ENCODE results near the gene TPK1. TPM values are rescaled to one million over a fixed set of nuclear protein-coding genes. Genes with fewer than 3 reads are reported as not detected.
"Not testable (repeated sequence)": the region's sequence is repeated elsewhere in the genome, so short reads cannot be mapped to it uniquely, and the experiment has no call there.

The TPK1 gene
- polyA plus RNA-seq, 2 donors: 0.63 to 1.8 TPM

DNA sequence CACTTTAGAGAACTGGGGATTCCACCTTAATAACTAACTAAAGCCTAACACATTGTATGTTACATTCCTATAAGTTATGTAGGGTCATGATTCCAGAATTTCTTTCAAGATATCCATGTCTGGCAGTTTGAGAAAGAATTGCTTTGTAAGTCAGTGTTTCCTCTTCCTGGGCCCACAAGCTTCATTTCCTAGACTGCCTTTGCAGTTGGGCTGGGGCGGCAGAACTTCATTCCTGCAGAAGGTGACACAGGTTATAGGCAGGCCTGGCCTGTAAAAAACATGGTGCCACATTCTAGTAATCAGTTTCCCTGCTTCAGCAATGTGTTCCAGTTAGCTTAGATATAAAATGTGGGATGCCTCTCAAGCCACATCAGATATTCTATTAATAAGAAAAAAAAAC, 248.2 kb downstream of the TPK1 start:
- Histone ChIP-seq H3K4me1 (ENCODE audit: control insufficient read depth in 2 of 2, insufficient read depth in 2 of 2, low read length in 1 of 2) (no peaks in the 10 kb centered on the region), H3K27me3 (ENCODE audit: control insufficient read depth in 1 of 2, insufficient read depth in 2 of 2, low read length in 2 of 2) (no peaks in the 10 kb centered on the region), H3K9me3 (ENCODE audit: control insufficient read depth in 2 of 2, insufficient read depth in 1 of 2, low read depth in 1 of 2, low read length in 1 of 2) (no peaks in the 10 kb centered on the region), H3K4me3 (ENCODE audit: low read depth in 1 of 2, low read length in 2 of 2) (no peak overlapping the region), H3K27ac (ENCODE audit: low read depth in 2 of 2, low read length in 1 of 2) (no peak overlapping the region), H3K36me3 (ENCODE audit: control insufficient read depth in 2 of 2, insufficient read depth in 2 of 2, low read length in 1 of 2) (no peaks in the 10 kb centered on the region)
- 86 to 89% methylated on average over 1 of the region's 1 CpG for WGBS, 2 donors

DNA sequence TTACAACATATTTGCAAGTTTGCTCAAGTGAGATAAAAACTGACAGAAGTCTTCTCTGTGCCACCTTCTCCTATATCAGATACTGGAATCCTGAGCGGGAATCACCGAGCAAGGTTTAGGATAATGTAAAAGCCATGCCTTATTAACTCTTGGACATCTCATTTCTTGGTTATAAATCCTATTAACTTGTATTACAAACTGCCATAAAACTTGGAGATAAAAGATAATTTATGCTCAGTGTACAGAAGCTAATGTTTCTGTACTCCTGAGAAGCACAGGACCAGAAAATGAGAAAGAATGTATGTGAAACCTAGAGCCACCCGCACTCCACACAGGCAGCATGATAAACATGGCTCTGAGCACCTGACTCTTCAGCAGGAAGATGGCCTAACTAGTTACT, 251.1 kb downstream of the TPK1 start:
- 81 to 93% methylated on average over 3 of the region's 3 CpGs for WGBS, 2 donors

DNA sequence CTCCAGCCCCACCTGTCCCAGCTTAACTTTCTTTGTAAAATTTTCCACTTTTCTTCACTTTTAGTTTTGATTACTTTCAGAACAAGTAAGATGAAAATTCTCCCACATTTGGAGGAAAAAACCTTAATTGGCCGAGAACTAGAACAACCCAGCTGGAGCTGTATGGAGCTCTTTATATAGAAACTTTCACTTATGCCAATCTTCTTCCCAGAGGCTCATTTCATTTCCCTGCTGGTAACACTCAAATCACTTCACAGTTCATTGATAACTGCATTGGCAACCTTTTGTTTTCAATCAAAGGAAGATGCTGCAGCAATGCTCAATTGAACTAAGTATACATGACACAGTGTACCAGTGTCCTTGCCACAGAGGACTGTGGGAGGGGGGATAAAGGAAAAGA, 256.2 kb downstream of the TPK1 start:
- Histone ChIP-seq H3K4me3 (ENCODE audit: low read depth in 1 of 2, low read length in 2 of 2) (no peak overlapping the region), H3K9me3 (ENCODE audit: control insufficient read depth in 2 of 2, insufficient read depth in 1 of 2, low read depth in 1 of 2, low read length in 1 of 2) (no peaks in the 10 kb centered on the region), H3K36me3 (ENCODE audit: control insufficient read depth in 2 of 2, insufficient read depth in 2 of 2, low read length in 1 of 2) (no peaks in the 10 kb centered on the region), H3K27me3 (ENCODE audit: control insufficient read depth in 1 of 2, insufficient read depth in 2 of 2, low read length in 2 of 2) (no peaks in the 10 kb centered on the region), H3K4me1 (ENCODE audit: control insufficient read depth in 2 of 2, insufficient read depth in 2 of 2, low read length in 1 of 2) (no peaks in the 10 kb centered on the region), H3K27ac (ENCODE audit: low read depth in 2 of 2, low read length in 1 of 2) (no peak overlapping the region)
- WGBS, 2 donors: 73 to 89% methylated on average over 1 of the region's 1 CpG

More for the DNA sequence above, 251.1 kb downstream of the TPK1 start:
- no peak overlapping the region for H3K27ac ChIP-seq (ENCODE audit: low read depth in 2 of 2, low read length in 1 of 2)
- no peaks in the 10 kb centered on the region for H3K4me1 ChIP-seq (ENCODE audit: control insufficient read depth in 2 of 2, insufficient read depth in 2 of 2, low read length in 1 of 2)
- no peaks in the 10 kb centered on the region for H3K36me3 ChIP-seq (ENCODE audit: control insufficient read depth in 2 of 2, insufficient read depth in 2 of 2, low read length in 1 of 2)
- no peaks in the 10 kb centered on the region for H3K9me3 ChIP-seq (ENCODE audit: control insufficient read depth in 2 of 2, insufficient read depth in 1 of 2, low read depth in 1 of 2, low read length in 1 of 2)
- H3K4me3 ChIP-seq (ENCODE audit: low read depth in 1 of 2, low read length in 2 of 2): no peak overlapping the region
- H3K27me3 ChIP-seq (ENCODE audit: control insufficient read depth in 1 of 2, insufficient read depth in 2 of 2, low read length in 2 of 2): no peaks in the 10 kb centered on the region

DNA sequence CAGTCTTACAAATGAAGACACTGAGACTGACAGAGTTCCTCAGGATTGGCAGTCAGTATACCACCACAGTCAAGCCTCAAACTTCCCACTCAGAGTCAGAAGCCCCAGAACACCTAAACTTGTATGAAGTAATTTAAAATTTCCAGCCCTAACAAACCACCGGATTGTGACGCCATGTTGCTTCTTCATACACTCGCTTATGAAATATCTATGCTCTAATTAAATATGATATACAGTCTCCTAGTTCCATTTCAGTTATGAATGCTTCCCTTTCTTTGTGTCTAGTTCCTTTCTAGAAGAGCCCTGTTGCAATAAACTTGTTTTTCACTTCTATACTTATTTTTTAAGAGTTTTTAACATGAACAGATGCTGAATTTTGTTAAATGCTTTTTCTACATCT, 260.4 kb downstream of the TPK1 start:
- H3K4me3 ChIP-seq (ENCODE audit: low read depth in 1 of 2, low read length in 2 of 2): no peak overlapping the region
- no peaks in the 10 kb centered on the region for H3K27me3 ChIP-seq (ENCODE audit: control insufficient read depth in 1 of 2, insufficient read depth in 2 of 2, low read length in 2 of 2)
- H3K36me3 ChIP-seq (ENCODE audit: control insufficient read depth in 2 of 2, insufficient read depth in 2 of 2, low read length in 1 of 2): no peaks in the 10 kb centered on the region
- H3K4me1 ChIP-seq (ENCODE audit: control insufficient read depth in 2 of 2, insufficient read depth in 2 of 2, low read length in 1 of 2): no peaks in the 10 kb centered on the region
- H3K27ac ChIP-seq (ENCODE audit: low read depth in 2 of 2, low read length in 1 of 2): no peak overlapping the region
- H3K9me3 ChIP-seq (ENCODE audit: control insufficient read depth in 2 of 2, insufficient read depth in 1 of 2, low read depth in 1 of 2, low read length in 1 of 2): no peaks in the 10 kb centered on the region
- 90 to 96% methylated on average over 3 of the region's 3 CpGs for WGBS, 2 donors

DNA sequence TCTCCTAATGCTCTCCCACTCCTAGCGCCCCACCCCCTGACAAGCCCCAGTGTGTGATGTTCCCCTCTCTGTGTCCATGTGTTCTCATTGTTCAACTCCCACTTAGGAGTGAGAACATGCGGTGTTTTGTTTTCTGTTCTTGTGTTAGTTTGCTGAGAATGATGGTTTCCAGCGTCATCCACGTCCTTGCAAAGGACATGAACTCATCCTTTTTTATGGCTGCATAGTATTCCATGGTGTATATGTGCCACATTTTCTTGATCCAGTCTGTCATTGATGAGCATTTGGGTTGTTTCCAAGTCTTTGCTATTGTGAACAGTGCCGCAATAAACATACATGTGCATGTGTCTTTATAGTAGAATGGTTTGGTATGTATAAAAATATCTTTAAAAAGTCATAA, 261.1 kb downstream of the TPK1 start:
- WGBS, 2 donors: 92% methylated on average over 5 of the region's 5 CpGs
- not testable (repeated sequence) for H3K4me1 ChIP-seq (ENCODE audit: control insufficient read depth in 2 of 2, insufficient read depth in 2 of 2, low read length in 1 of 2); H3K36me3 ChIP-seq (ENCODE audit: control insufficient read depth in 2 of 2, insufficient read depth in 2 of 2, low read length in 1 of 2); H3K4me3 ChIP-seq (ENCODE audit: low read depth in 1 of 2, low read length in 2 of 2); H3K27ac ChIP-seq (ENCODE audit: low read depth in 2 of 2, low read length in 1 of 2); H3K27me3 ChIP-seq (ENCODE audit: control insufficient read depth in 1 of 2, insufficient read depth in 2 of 2, low read length in 2 of 2); H3K9me3 ChIP-seq (ENCODE audit: control insufficient read depth in 2 of 2, insufficient read depth in 1 of 2, low read depth in 1 of 2, low read length in 1 of 2)

DNA sequence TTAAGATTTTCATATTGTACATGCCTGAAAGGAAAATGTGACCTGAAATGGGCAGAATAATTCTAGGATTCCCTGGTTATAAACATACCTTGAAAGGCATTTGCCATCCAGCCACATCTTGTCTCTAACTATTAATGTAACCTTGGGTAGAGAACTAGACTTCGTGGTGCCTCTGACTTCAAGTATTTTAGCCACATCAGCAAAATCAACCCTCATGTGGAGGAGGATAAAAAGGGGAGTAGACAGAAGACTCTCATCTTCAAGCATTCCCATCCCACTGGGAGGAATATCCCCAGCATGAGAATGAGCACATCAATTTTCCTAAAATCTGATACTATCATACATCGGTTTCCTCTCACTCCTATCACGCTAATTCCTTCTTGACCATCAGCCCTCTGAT, 267.6 kb downstream of the TPK1 start:
- no peak overlapping the region for H3K4me3 ChIP-seq (ENCODE audit: low read depth in 1 of 2, low read length in 2 of 2)
- H3K9me3 ChIP-seq (ENCODE audit: control insufficient read depth in 2 of 2, insufficient read depth in 1 of 2, low read depth in 1 of 2, low read length in 1 of 2): no peaks in the 10 kb centered on the region
- no peaks in the 10 kb centered on the region for H3K4me1 ChIP-seq (ENCODE audit: control insufficient read depth in 2 of 2, insufficient read depth in 2 of 2, low read length in 1 of 2)
- H3K27ac ChIP-seq (ENCODE audit: low read depth in 2 of 2, low read length in 1 of 2): no peak overlapping the region
- WGBS, 2 donors: 87 to 91% methylated on average over 3 of the region's 3 CpGs
- H3K27me3 ChIP-seq (ENCODE audit: control insufficient read depth in 1 of 2, insufficient read depth in 2 of 2, low read length in 2 of 2): no peaks in the 10 kb centered on the region
- H3K36me3 ChIP-seq (ENCODE audit: control insufficient read depth in 2 of 2, insufficient read depth in 2 of 2, low read length in 1 of 2): no peaks in the 10 kb centered on the region

DNA sequence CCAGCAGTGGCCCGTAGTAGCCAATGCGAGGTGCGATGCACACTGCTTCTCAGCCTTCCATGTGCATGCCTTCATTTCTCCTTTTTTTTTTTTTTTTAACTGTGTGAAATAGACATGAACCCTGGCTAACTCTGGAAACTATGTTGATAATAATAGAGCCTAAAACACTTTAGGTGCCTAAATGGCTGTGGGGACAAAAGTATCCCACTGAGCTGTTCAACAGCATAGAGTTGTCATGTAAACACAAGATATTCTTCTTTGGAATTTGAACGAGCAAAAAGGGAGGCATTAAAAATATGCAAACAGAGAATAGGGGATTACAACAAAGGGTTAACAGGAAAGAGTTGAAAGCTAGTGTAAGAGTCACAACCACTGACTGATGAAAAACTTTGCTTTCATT, 270.3 kb downstream of the TPK1 start:
- WGBS, 2 donors: 84% methylated on average over 4 of the region's 4 CpGs

DNA sequence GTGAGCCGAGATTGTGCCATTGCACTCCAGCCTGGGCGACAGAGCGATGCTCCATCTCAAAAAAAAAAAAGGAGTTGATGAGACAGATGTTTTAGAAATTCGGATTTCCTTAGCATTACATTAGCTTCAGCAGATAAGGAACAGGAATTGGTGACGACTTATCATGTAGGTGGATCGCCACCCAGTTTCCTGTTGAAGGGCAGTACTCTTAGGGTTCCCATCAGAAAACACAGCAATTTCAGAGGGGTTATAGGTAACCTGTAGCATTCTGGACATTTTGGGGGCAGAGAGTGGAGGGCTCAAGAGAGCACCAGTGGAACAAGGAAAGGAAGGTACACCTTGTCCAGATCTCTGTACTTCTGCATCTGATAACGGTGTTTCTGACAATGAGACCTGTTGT, 286.0 kb downstream of the TPK1 start:
- H3K27me3 ChIP-seq (ENCODE audit: control insufficient read depth in 1 of 2, insufficient read depth in 2 of 2, low read length in 2 of 2): no peaks in the 10 kb centered on the region
- WGBS, 2 donors: 83 to 87% methylated on average over 7 of the region's 7 CpGs

More for the DNA sequence above, 270.3 kb downstream of the TPK1 start:
- no peaks in the 10 kb centered on the region for H3K36me3 ChIP-seq (ENCODE audit: control insufficient read depth in 2 of 2, insufficient read depth in 2 of 2, low read length in 1 of 2)
- no peaks in the 10 kb centered on the region for H3K4me1 ChIP-seq (ENCODE audit: control insufficient read depth in 2 of 2, insufficient read depth in 2 of 2, low read length in 1 of 2)
- H3K27ac ChIP-seq (ENCODE audit: low read depth in 2 of 2, low read length in 1 of 2): no peak overlapping the region
- no peaks in the 10 kb centered on the region for H3K9me3 ChIP-seq (ENCODE audit: control insufficient read depth in 2 of 2, insufficient read depth in 1 of 2, low read depth in 1 of 2, low read length in 1 of 2)
- no peaks in the 10 kb centered on the region for H3K27me3 ChIP-seq (ENCODE audit: control insufficient read depth in 1 of 2, insufficient read depth in 2 of 2, low read length in 2 of 2)
- no peak overlapping the region for H3K4me3 ChIP-seq (ENCODE audit: low read depth in 1 of 2, low read length in 2 of 2)

DNA sequence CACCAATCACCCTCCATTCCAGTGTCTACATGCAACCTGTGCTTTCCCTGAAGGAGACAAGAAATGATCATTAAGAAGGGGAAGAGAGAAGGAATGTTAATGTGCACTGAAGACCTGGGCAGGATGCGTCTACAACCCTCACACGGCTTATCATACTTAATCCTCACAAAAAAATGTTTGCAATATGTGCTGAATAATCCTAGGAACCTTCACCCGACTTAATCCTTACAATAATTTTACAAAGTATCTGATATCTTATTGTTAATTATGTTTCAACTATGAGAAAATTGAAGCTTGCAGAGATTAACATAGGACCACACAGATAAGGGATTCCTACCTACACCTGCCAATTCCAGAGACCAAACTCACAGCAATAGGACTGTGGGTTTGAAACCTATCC, 287.3 kb downstream of the TPK1 start:
- Histone ChIP-seq H3K27ac (ENCODE audit: low read depth in 2 of 2, low read length in 1 of 2) (no peak overlapping the region), H3K9me3 (ENCODE audit: control insufficient read depth in 2 of 2, insufficient read depth in 1 of 2, low read depth in 1 of 2, low read length in 1 of 2) (no peaks in the 10 kb centered on the region), H3K4me3 (ENCODE audit: low read depth in 1 of 2, low read length in 2 of 2) (no peak overlapping the region), H3K4me1 (ENCODE audit: control insufficient read depth in 2 of 2, insufficient read depth in 2 of 2, low read length in 1 of 2) (no peaks in the 10 kb centered on the region), H3K27me3 (ENCODE audit: control insufficient read depth in 1 of 2, insufficient read depth in 2 of 2, low read length in 2 of 2) (no peaks in the 10 kb centered on the region), H3K36me3 (ENCODE audit: control insufficient read depth in 2 of 2, insufficient read depth in 2 of 2, low read length in 1 of 2) (no peaks in the 10 kb centered on the region)
- 89 to 92% methylated on average over 3 of the region's 3 CpGs for WGBS, 2 donors

More for the DNA sequence above, 286.0 kb downstream of the TPK1 start:
- no peak overlapping the region for H3K27ac ChIP-seq (ENCODE audit: low read depth in 2 of 2, low read length in 1 of 2)
- no peak overlapping the region for H3K4me3 ChIP-seq (ENCODE audit: low read depth in 1 of 2, low read length in 2 of 2)
- no peaks in the 10 kb centered on the region for H3K36me3 ChIP-seq (ENCODE audit: control insufficient read depth in 2 of 2, insufficient read depth in 2 of 2, low read length in 1 of 2)
- H3K4me1 ChIP-seq (ENCODE audit: control insufficient read depth in 2 of 2, insufficient read depth in 2 of 2, low read length in 1 of 2): no peaks in the 10 kb centered on the region
- no peaks in the 10 kb centered on the region for H3K9me3 ChIP-seq (ENCODE audit: control insufficient read depth in 2 of 2, insufficient read depth in 1 of 2, low read depth in 1 of 2, low read length in 1 of 2)

DNA sequence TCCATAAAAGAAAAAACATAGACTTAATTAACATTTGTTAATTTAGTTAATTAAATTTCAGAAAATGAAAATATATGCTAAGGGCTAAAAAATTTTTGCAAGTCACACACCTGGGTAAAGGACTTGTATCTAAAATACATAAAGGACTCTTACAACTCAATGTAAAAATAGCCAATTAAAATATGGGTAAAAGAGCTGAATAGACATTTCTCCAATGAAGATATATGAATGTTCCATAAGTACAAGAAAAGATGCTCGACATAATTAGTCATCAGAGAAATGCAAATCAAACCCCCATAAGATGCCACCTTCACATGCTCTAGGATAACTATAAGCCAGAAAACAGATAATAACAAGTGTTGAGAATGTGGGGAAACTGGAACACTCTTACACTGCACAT, 288.0 kb downstream of the TPK1 start:
- 88 to 89% methylated on average over 1 of the region's 1 CpG for WGBS, 2 donors
- Histone ChIP-seq H3K36me3 (ENCODE audit: control insufficient read depth in 2 of 2, insufficient read depth in 2 of 2, low read length in 1 of 2) (no peaks in the 10 kb centered on the region), H3K27ac (ENCODE audit: low read depth in 2 of 2, low read length in 1 of 2) (no peak overlapping the region), H3K4me3 (ENCODE audit: low read depth in 1 of 2, low read length in 2 of 2) (no peak overlapping the region), H3K9me3 (ENCODE audit: control insufficient read depth in 2 of 2, insufficient read depth in 1 of 2, low read depth in 1 of 2, low read length in 1 of 2) (no peaks in the 10 kb centered on the region), H3K27me3 (ENCODE audit: control insufficient read depth in 1 of 2, insufficient read depth in 2 of 2, low read length in 2 of 2) (no peaks in the 10 kb centered on the region), H3K4me1 (ENCODE audit: control insufficient read depth in 2 of 2, insufficient read depth in 2 of 2, low read length in 1 of 2) (no peaks in the 10 kb centered on the region)
